Hepatic stellate cell (primary cell): ENCODE results near the gene SLC28A1.

Source experiments
- DNase-seq: peaks from one replicate; pipeline ENCODE4 v3.0.0; 2011; ENCODE audit warnings: low spot score

The SLC28A1 gene

GRCh38 chr15:84886211-84886983 is 1.9 kb downstream of the SLC28A1 start:
- DNase-seq, result no peak

- DNase-seq, result no peak
Measured at GRCh38 chr15:84886984-84887299, 2.5 kb downstream of the SLC28A1 start.

GRCh38 chr15:84887938-84888337 is 3.5 kb downstream of the SLC28A1 start:
- DNase-seq, result no peak

- no peak for DNase-seq
Measured at GRCh38 chr15:84888639-84889038, 4.2 kb downstream of the SLC28A1 start.

- no peak for DNase-seq
Measured at GRCh38 chr15:84889313-84889990, 5.0 kb downstream of the SLC28A1 start.

GRCh38 chr15:84889991-84890669 is 5.7 kb downstream of the SLC28A1 start:
- DNase-seq, result no peak

GRCh38 chr15:84890670-84891162 is 6.3 kb downstream of the SLC28A1 start:
- no peak for DNase-seq

- no peak for DNase-seq
Measured at GRCh38 chr15:84891339-84891738, 6.9 kb downstream of the SLC28A1 start.

- no peak for DNase-seq
Measured at GRCh38 chr15:84892786-84893307, 8.4 kb downstream of the SLC28A1 start.

- no peak for DNase-seq
Measured at GRCh38 chr15:84893607-84894006, 9.1 kb downstream of the SLC28A1 start.

- no peak for DNase-seq
Measured at GRCh38 chr15:84894736-84895425, 10.4 kb downstream of the SLC28A1 start.

- no peak for DNase-seq
Measured at GRCh38 chr15:84898761-84899160, 14.3 kb downstream of the SLC28A1 start.

GRCh38 chr15:84899750-84900149 is 15.3 kb downstream of the SLC28A1 start:
- DNase-seq, result no peak

GRCh38 chr15:84901540-84901939 is 17.1 kb downstream of the SLC28A1 start:
- DNase-seq, result no peak

GRCh38 chr15:84903751-84904150 is 19.3 kb downstream of the SLC28A1 start:
- DNase-seq, result no peak

- DNase-seq, result no peak
Measured at GRCh38 chr15:84904419-84904818, 20.0 kb downstream of the SLC28A1 start.

GRCh38 chr15:84905016-84905916 is 20.8 kb downstream of the SLC28A1 start:
- no peak for DNase-seq

GRCh38 chr15:84907731-84908130 is 23.3 kb downstream of the SLC28A1 start:
- no peak for DNase-seq

GRCh38 chr15:84908564-84908963 is 24.1 kb downstream of the SLC28A1 start:
- DNase-seq, result no peak

GRCh38 chr15:84909029-84909428 is 24.6 kb downstream of the SLC28A1 start:
- no peak for DNase-seq

GRCh38 chr15:84909782-84910181 is 25.3 kb downstream of the SLC28A1 start:
- no peak for DNase-seq
